Uterus (tissue), 4 donors: ENCODE data around the gene UBAC1. TPM values are rescaled to one million over a fixed set of nuclear protein-coding genes. Genes with fewer than 3 reads are reported as not detected.

Source experiments
- DNase-seq, 2 donors: peaks; one replicate each; pipeline ENCODE4 v3.0.0-alpha.2; 2019 to 2020
- H3K27ac ChIP-seq, 2 donors: fragments of 200-600 bp; sonication (generic); 1 replicate in 1 of 2; 2 replicates in 1 of 2; pipeline ENCODE4 v1.5.1; 2016 to 2018
- H3K27me3 ChIP-seq, 2 donors: fragments of 200-600 bp; sonication (generic); one replicate each; pipeline ENCODE4 v1.5.1; 2018 to 2019; ENCODE audit warnings: control low read depth in 1 of 2
- H3K36me3 ChIP-seq, 2 donors: fragments of 200-600 bp; sonication (generic); one replicate each; pipeline ENCODE4 v1.5.1; 2019; ENCODE audit warnings: control low read depth in 1 of 2
- H3K4me1 ChIP-seq, 2 donors: fragments of 200-600 bp; sonication (generic); one replicate each; pipeline ENCODE4 v1.5.1; 2018 to 2019; ENCODE audit warnings: control low read depth in 1 of 2
- H3K4me3 ChIP-seq, 2 donors: fragments of 200-600 bp; sonication (generic); 1 replicate in 1 of 2; 2 replicates in 1 of 2; pipeline ENCODE4 v1.5.1; 2018 to 2019; ENCODE audit warnings: mild to moderate bottlenecking in 1 of 2
- H3K9me3 ChIP-seq, 2 donors: fragments of 200-600 bp; sonication (generic); one replicate each; pipeline ENCODE4 v1.5.1; 2019; ENCODE audit warnings: control low read depth in 1 of 2
- CTCF ChIP-seq, 4 experiments: fragments of 200-600 bp in 2 of 4; fragments of 450-650 bp in 2 of 4; sonication (generic) in 2 of 4; IDR thresholded peaks; one replicate each; pipeline ENCODE4 v1.5.1; 2016 to 2019; ENCODE audit warnings: antibody characterized with exemption in 4 of 4, mild to moderate bottlenecking in 2 of 4, moderate library complexity in 1 of 4
- POLR2A ChIP-seq, 2 donors: fragments of 450-650 bp; IDR thresholded peaks; one replicate each; pipeline ENCODE4 v1.6.1; 2016; ENCODE audit warnings: antibody characterized with exemption in 2 of 2, mild to moderate bottlenecking in 1 of 2, moderate library complexity in 1 of 2
- intact Hi-C: fragments of 100-400 bp; cut with DNase I; formaldehyde crosslinking; loops from one replicate; pipeline ENCODE4 v1.15.1; 2023; ENCODE audit warnings: low total_unique reads
- total RNA-seq, 4 donors: library from RNA; depleted of rRNA in 3 of 4; stranded (reverse); fragments of >200 nt in 3 of 4; gene quantifications; one replicate each; pipeline versions ENCODE4 v1.1.0 to v1.2.4, GENCODE V29; 2014 to 2023
- donor health status: DM: yes; HTN: yes; CAD: no.

UBAC1 gene
- total RNA-seq, 4 donors from 2014 or later, result 25.1 to 46.1 (median 35.8) TPM

- Histone ChIP-seq H3K9me3 (no peaks in the 10 kb centered on the region), H3K4me1 (no peaks in the 10 kb centered on the region), H3K27ac (no peak overlapping the region), H3K36me3 (no peaks in the 10 kb centered on the region), H3K27me3 (no peaks in the 10 kb centered on the region), H3K4me3 (no peak overlapping the region)
- no peak for TF ChIP-seq POLR2A (IDR thresholded peaks at IDR 0.05)
- no peak for TF ChIP-seq CTCF (IDR thresholded peaks at IDR 0.05)
- intact Hi-C loops, result no loop called here
- no peak for DNase-seq
These were observed 26.7 kb upstream of the UBAC1 start for GRCh38 chr9:135987838-135988404.

- H3K4me1 ChIP-seq, result no peaks in the 10 kb centered on the region
- H3K4me3 ChIP-seq, result no peak overlapping the region
- TF ChIP-seq CTCF (IDR thresholded peaks at IDR 0.05), result no peak
- no peak for TF ChIP-seq POLR2A (IDR thresholded peaks at IDR 0.05)
- no peaks in the 10 kb centered on the region for H3K27me3 ChIP-seq
- intact Hi-C loops, result no loop called here
- DNase-seq, result no peak
- H3K36me3 ChIP-seq, result no peaks in the 10 kb centered on the region
- no peak overlapping the region for H3K27ac ChIP-seq
- H3K9me3 ChIP-seq, result no peaks in the 10 kb centered on the region
These were observed 25.4 kb upstream of the UBAC1 start for GRCh38 chr9:135986605-135987004.

GRCh38 chr9:135985889-135986288 lies 24.7 kb upstream of the UBAC1 start:
- TF ChIP-seq CTCF (IDR thresholded peaks at IDR 0.05) (no peak), POLR2A (IDR thresholded peaks at IDR 0.05) (no peak)
- Histone ChIP-seq H3K9me3 (no peaks in the 10 kb centered on the region), H3K4me1 (no peaks in the 10 kb centered on the region), H3K36me3 (no peaks in the 10 kb centered on the region), H3K27ac (no peak overlapping the region), H3K4me3 (no peak overlapping the region), H3K27me3 (no peaks in the 10 kb centered on the region)
- intact Hi-C loops, result no loop called here
- DNase-seq, result no peak

- Histone ChIP-seq H3K4me3 (no peak overlapping the region), H3K27me3 (no peaks in the 10 kb centered on the region), H3K9me3 (no peaks in the 10 kb centered on the region), H3K4me1 (no peaks in the 10 kb centered on the region), H3K36me3 (no peaks in the 10 kb centered on the region), H3K27ac (no peak overlapping the region)
- TF ChIP-seq CTCF (IDR thresholded peaks at IDR 0.05) (no peak), POLR2A (IDR thresholded peaks at IDR 0.05) (no peak)
- intact Hi-C loops, result no loop called here
- DNase-seq, result no peak
These were observed 24.2 kb upstream of the UBAC1 start for GRCh38 chr9:135985459-135985774.

- H3K27me3 ChIP-seq, result no peaks in the 10 kb centered on the region
- no peak for TF ChIP-seq CTCF (IDR thresholded peaks at IDR 0.05)
- TF ChIP-seq POLR2A (IDR thresholded peaks at IDR 0.05), result no peak
These were observed 23.0 kb upstream of the UBAC1 start for GRCh38 chr9:135984072-135984710.

More at GRCh38 chr9:135984072-135984710, 23.0 kb upstream of the UBAC1 start:
- Histone ChIP-seq H3K36me3 (no peaks in the 10 kb centered on the region), H3K9me3 (no peaks in the 10 kb centered on the region), H3K4me3 (no peak overlapping the region), H3K4me1 (no peaks in the 10 kb centered on the region), H3K27ac (no peak overlapping the region)
- intact Hi-C loops, result no loop called here
- no peak for DNase-seq
